GM18873 (cell line): ENCODE data around the gene CXCL11.
A peak's percentile ranks its signal among the peaks of the same experiment; 100 is the strongest.
"Not testable (repeated sequence)": the region's sequence is repeated elsewhere in the genome, so short reads cannot be mapped to it uniquely, and the experiment has no call there.

Experiments
- ATAC-seq: cut with Tn5 transposase; IDR thresholded peaks from one replicate; pipeline ENCODE4 v1.9.1; 2021; ENCODE audit warnings: mild to moderate bottlenecking, moderate library complexity, moderate number of reproducible peaks; ENCODE audit not compliant: unreplicated experiment, low FRiP score

Gene CXCL11

DNA sequence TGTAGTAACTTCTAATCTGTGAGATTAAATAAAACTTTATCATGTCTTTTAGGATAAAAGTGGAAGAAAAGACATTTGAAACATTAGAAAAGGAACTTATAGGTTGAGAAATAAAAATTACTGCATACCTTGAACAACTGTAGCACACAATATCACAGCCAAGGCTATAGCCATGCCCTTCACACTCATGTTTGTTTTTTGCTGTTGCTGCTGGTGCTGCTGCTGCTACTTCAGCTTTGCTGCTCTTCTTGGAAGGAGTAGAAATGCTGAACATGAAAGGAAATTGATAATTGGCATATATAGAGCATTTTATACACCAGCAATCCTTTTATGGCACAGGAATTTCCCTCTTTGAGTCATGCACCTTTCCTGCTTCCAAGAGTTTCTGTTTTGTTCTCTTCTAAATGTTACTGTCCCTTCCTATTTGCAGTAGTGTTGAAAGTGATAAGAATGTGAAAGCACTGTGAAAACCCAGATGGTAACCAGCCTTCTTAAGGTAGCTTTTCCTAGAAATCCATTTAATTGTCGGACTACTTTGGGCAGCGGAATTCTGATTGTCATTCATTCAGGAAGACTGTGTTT, at the start of gene CXCL11:
CXCL11 (minus strand) TSS at position 272 of the 582 bp plus-strand sequence; CDS start at position 189, 83 bp downstream.
- ATAC-seq: no peak

DNA sequence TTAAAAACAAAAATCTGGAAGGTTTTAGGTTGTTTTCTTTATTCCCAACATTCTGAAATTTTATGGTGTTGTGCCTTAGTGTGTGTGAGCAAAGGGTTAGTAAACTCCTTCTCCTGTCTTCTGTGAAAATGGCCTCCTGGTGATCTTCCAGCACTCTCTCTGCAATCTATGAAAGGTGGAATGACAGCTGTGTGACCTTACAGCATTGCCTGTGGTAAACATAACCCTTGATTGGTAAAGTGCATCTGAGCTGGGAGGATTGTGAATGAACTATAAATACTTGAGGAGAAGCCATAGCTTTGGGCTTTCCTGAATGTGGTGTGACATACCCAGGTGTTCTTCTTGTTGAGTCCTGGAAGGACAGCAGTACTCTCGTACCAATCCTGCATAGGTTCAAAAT, 48.7 kb upstream of the CXCL11 start:
- no peak for ATAC-seq

DNA sequence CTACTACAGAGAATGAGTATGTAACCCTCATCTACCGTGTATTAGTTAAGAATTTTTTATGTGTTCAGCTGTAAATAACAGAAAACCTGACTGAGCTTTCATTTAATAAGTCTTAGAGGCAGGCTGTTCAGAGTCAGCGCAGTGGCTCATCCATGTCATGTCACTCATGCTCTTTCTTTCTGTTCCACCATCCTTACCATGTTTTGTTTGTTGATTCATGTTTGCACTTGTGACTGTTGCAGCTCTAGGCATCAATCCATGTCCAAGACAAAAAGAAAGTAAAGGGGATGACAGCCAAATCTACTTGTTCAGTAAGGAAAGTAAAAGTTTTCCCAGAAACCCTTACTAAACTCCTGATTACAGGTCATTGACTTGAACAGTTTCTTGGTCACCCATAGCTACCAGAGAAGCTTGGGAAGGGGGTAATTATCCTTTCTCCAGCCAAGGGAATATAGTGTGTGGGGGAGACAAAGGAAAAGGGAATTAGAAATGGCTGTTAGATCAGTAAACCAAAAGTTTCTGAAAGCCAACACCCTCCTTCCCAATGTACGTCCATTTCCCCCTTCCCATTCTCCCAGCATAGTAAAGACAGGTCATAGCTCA, 47.6 kb upstream of the CXCL11 start:
- no peak for ATAC-seq

DNA sequence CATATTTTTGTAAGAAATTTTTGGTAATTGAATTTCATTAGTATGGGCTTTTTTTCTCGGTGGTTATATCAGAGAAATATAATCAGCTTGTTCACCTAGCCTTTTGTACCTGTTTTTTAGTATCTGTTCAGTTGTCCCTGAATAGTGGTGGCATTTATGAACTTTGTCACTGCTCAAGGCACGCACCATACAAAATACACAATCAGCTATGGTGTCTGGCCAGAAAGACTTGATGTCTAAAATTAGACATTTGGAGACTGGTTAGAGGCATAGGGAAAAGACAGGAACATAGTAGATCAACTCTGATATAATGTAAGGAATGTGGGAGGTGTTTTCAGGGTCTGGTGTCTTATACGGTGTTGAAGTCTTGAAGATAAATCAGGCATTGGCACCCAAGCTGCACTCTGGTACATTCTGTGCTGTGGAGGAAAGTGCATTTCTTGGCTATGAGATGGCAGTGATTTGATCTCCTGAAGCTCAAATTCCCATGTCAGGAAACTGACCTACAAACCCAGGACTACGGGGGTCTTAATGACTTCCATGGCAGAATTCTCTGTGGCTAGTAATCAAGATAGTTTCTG, 42.3 kb upstream of the CXCL11 start:
- ATAC-seq: no peak

DNA sequence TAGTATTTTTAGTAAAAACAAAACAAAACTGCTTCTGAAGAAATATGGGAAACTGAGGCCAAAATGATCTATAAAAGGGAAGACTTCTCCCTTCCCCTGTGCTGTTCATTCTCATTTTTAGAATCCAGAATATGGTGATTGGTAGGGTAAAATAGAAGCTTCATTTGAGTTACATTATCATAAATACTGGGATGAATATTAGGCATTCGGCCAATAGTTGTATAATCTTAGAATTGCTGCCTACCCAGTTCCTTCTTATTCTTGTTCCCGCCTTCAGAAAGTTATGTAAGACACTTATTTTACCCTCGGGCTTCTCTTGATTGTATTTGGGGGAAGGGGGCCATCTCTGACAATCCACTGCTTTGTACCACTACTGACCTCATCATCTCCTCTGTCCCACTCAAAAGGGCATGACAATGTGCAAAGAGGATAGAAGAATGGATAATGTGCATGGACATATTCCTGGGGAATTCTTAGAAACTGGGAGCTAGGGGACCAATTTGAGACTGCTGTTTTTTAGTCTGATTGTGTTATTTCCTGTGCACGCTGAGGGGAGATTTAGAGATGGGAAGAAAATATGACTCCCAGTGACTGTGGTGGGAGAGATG, 39.2 kb upstream of the CXCL11 start:
- no peak for ATAC-seq

DNA sequence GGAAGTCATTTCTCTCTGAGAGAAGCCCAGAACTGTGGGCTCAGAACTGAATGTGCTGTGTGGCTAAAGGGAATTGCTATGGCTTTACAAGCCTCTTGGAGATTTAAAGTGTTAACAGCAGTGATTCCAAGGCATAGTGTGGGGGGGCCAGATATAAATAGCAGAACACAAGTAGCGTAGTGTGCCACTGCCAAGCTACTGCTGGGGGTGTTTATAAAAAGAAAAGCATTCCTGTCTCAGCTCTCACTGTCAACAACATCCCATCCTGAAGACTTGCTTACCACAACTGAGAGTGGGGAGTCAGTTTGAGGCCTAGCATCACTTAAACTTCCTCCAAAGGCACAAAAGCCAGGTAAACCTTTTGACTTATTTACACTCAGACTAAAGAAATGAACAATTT, 38.6 kb upstream of the CXCL11 start, which contains the start of gene ART3:
ART3 (plus strand) TSS at position 242 of the 400 bp plus-strand sequence. CDS start 1,181 bp downstream, outside the sequence.
- no peak for ATAC-seq

DNA sequence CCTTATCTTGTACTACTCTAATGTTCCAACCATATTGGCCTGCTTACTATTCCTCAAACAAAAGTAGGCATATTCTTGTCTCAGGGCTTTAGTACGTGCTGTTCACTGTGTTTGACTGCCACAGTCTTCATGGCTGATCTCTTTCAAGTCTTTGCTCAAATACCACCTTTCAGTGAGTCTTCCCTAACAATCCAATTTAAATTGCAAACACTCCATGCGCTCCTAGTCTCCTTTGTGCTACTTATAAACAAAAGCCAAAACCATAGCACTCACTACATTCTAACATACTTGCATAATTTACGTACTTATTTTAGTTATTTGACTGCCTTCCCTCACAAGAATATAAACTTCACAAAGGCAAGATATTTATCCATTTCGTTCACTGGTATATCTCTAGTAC, 36.9 kb upstream of the CXCL11 start:
- ATAC-seq: no peak

DNA sequence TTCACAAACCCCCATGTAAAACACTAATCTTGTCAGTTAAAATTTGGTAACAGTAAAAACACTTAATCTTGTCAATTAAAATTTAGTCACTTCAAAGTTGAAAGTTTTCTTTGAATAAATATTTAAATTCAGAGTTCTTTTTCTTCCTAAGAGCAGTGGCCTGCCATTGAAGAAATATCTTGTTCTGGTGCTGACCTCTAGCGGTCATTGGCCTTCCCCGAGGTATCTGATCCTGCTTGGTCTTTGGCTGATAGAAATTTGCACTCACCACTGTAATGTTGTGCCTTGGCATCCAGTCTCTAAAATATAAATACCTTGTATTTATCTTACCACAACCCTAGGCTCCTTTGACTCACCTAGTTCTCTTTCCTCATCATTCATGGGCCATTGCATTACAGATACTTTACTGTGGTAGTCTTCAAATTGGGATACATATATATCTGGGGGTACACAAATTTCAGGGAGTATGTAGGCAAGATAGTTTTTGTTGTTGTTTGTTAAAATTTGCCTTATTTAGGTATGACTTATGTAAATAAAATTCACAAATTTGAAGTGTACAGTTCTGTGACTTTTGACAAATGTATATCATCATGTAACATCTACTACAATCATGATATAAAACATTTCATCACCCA, 31.9 kb upstream of the CXCL11 start:
- no peak for ATAC-seq

DNA sequence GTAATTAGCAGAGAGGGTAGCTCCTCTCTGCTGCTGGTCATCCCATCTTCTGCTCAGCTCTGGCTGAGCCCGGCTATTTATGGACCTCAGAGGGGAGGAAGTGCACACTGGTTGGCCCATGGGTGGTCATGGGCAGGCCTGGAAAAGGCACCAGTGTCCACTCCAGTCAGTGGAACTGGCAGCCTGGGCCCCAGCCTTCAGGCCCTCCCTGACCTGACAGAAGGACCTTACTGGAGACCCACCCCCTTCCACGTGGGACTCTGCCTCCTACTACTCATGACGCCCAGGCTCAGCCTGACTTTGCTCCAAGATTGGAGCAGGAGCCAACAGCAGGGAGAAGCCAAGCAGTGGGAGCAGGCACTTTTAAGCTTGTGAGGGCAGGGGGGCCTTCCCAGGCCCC, 30.7 kb upstream of the CXCL11 start:
- no peak for ATAC-seq

DNA sequence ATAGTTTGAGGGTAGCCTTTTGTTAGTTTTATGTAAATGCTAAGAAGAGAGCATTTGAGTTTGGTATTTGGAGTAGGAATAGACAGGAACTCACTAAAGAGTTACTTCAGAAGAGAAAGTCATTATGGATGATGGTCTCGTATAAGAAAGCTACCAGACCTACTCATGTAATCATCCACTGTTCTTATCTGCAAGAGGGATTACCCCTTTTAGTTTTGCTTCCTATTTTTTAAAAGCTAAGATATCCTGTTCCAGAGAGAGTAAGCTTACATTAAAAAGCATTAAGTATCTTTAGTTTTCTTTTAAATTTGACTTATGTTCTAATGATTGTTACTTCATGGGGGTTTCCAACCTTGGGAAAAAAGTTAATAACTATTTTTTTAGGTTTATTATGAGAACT, 26.1 kb upstream of the CXCL11 start:
- no peak for ATAC-seq

DNA sequence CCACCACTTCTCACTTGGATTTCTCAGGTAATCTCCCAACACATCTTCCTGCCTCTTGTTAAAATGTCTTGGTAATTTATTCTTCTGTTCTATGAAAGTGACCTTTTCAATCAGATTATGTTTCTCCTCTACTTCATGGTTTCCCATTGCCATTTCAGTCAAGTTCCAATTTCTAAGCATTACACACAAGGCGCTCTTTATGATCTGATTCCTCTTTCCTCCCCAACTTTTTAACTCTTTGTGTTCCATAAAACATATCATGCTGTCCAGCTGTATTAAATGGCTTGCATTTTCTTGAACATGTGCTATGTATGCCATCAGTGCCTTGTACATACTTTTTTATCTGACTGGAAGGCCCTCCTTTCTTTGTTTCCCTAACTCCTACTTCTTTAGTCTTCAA, 25.6 kb upstream of the CXCL11 start:
- ATAC-seq: no peak

DNA sequence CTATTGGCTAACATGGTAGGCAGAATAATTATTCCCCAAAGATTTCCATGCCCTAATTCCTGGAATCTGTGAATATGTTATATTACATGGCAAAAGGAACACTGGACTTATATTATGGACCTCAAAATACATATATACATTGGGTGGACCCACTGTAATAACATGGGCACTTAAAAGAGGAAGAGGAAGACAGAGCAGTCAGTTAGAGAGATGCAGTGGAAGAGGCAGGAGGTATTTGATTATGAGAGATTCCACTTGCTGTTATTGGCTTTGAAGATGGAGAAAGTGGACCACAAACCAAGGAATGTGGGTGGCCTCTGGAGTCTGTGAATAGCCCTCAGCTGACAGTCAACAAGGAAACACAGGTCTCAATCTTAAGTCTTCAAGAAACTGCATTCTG, 24.6 kb upstream of the CXCL11 start:
- ATAC-seq: no peak

DNA sequence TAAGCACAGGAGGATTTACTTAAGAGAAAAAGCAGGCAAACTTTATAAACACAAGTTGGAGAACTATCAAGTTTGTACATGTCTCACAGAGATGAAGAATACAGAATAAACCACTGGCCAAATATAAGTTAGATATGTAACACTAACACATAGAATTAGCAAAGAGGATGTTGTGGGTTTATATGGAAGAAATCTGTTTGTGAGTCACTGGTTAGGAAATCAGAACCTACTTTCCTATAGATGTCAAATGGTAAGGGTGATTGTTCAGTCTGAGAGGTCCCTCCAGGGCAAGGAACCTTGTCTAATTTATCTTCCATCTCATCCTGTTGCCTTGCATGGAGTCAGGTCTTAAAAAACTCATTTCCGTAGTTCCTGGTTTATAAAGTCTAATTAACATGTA, 23.9 kb upstream of the CXCL11 start:
- ATAC-seq: no peak

DNA sequence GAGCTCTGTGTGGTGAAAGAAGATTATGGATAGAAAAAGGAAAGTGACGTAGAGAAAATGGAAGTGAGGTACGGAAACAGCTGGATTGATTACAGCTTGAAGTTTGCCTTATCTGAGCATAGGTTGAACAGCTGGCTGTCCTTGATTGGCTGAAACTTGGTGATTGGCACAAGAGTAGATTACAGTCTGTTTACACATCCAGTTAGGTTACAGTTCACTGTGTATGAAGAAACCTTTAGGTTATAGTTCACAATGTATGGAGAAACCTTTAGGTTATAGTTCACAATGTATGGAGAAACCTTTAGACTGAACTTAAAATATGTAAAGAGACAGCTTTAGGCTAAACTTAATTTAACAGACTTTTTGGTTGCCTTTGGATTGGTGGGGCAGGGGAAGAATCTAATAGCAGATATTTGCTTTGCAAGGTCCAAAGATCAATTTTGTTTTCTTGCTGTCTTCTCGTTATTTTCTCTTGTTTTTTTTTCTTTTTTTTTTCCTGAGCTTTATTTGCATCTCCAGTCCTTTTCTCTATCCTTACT, 23.1 kb upstream of the CXCL11 start:
- ATAC-seq: no peak

DNA sequence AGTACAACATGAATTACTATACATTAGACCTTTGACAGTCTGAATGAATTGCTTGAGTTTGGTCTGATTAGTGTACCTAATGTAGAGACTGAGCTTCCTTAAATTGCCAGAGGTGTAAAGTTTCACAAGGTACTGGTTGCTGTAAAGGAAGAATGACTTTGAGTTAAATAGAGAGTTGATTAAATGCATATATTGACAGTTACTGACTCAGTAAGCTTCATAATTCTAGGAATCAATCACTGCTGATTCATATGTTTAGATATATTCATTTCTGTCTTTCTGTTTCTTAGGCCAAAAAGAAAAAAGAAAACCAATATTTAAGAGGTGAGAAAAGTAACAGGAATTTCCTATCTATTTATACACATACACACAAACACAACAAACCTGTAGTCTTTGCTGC, 22.4 kb upstream of the CXCL11 start:
- ATAC-seq: peak; percentile 40

DNA sequence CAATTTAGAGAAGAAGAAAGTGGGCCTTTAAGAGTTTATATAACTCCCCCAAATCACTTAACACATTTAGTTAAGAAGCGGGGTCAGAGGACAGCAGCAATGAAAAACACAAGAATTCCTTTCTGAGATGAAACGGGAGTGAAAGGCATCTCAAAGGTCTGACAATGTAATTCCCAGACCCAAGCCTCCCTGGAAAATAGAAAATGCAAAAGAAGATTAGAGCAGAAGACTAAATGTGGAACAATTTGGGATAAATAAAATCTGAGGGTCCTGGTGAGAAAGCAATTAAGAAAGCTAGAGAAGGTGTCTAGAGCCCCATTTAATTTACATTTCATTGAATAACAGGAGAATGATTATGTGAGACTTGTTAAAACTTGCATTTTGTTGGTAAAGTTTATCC, 19.6 kb upstream of the CXCL11 start:
- ATAC-seq: no peak

DNA sequence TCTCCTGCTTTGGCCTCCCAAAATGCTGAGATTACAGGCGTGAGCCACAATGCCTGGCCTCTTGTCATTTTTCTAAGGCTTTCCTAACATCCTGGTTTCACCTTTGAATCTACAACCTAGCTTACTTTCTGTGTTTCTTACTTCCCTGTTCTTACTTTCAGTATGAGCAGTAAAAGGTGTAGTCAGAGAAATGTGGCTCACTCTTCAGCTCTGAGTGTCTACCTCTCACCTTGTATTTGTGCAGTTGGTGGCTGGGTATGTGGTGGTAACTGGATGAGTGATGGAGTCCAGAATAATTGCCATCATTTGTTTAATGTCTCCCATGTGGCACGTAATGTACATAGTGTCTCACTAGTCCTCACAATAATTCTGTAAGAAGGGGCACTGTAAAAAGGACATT, 19.1 kb upstream of the CXCL11 start:
- ATAC-seq: peak; percentile 94

DNA sequence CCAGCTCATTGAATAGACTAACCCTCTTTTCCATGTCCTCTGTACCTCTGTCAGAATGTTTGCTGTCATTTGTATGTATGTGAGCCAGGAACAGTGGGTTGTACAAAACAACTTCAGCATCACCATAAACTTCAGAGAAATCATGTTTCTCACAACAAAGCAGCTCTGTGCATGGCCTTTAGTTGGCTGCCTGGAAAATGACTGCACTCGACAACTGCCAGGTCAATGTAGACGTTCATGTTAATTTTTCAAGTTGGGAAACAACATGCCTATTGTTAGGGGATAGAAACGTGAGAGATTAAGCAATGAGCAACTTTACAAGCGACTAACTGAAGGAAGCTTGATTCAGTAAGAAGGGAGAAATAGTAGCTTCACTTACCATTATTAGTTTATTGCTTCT, 17.9 kb upstream of the CXCL11 start:
- ATAC-seq: no peak

DNA sequence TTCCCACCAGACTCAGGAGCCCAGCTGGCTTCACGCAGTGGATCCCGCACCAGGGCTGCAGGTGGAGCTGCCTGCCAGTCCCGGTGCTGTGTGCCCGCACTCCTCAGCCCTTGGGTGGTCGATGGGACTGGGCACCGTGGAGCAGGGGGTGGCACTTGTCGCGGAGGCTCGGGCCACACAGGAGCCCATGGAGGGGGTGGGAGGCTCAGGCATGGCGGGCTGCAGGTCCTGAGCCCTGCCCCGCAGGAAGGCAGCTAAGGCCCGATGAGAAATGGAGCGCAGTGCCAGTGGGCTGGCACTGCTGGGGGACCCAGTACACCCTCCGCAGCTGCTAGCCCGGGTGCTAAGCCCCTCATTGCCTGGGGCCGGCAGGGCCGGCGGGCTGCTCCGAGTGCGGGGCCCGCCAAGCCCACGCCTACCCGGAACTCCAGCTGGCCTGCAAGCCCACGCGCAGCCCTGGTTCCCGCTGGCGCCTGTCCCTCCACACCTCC, 14.7 kb upstream of the CXCL11 start:
- not testable (repeated sequence) for ATAC-seq

DNA sequence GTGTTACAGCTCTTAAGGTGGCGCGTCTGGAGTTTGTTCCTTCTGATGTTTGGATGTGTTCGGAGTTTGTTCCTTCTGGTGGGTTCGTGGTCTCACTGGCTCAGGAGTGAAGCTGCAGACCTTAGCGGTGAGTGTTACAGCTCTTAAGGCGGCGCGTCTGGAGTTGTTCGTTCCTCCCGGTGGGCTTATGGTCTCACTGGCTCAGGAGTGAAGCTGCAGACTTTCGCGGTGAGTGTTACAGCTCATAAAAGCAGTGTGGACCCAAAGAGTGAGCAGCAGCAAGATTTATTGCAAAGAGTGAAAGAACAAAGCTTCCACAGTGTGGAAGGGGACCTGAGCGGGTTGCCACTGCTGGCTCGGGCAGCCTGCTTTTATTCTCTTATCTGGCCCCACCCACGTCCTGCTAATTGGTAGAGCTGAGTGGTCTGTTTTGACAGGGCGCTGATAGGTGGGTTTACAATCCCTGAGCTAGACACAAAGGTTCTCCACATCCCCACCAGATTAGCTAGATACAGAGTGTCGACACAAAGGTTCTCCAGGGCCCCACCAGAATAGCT, 14.1 kb upstream of the CXCL11 start:
- not testable (repeated sequence) for ATAC-seq
